ENCODE data around the gene TTC13.

DNA sequence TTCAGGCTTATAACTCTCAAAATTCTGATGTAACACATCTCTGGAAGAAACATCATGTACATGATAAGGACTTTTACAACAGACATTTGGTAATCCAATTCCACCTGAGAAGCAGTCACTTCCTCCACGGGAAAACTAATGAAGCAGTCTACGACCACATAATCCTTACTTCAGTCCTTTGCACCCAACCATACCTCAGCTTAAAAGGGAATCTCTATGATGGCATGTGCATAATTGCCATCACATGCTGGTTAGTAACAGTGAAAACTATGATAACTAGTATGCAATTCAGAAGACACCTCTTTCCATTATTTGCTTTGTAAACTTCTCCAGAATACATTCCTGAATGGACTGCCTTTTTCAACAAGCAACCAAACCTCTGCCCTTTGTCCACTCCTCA is 53.1 kb downstream of the TTC13 start:
- no peak for TF ChIP-seq POLR2AphosphoS5 (IDR thresholded peaks at IDR 0.05)
- TF ChIP-seq, protein P1, sequence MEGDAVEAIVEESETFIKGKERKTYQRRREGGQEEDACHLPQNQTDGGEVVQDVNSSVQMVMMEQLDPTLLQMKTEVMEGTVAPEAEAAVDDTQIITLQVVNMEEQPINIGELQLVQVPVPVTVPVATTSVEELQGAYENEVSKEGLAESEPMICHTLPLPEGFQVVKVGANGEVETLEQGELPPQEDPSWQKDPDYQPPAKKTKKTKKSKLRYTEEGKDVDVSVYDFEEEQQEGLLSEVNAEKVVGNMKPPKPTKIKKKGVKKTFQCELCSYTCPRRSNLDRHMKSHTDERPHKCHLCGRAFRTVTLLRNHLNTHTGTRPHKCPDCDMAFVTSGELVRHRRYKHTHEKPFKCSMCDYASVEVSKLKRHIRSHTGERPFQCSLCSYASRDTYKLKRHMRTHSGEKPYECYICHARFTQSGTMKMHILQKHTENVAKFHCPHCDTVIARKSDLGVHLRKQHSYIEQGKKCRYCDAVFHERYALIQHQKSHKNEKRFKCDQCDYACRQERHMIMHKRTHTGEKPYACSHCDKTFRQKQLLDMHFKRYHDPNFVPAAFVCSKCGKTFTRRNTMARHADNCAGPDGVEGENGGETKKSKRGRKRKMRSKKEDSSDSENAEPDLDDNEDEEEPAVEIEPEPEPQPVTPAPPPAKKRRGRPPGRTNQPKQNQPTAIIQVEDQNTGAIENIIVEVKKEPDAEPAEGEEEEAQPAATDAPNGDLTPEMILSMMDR (IDR thresholded peaks at IDR 0.05): no peak
- no peak for TF ChIP-seq POLR2A (IDR thresholded peaks at IDR 0.05)
- TF ChIP-seq EP300 (IDR thresholded peaks at IDR 0.05; ENCODE audit: low read depth): no peak
